GM21717 (cell line): ENCODE data around the gene PRR30.
"Not testable (repeated sequence)": the region's sequence is repeated elsewhere in the genome, so short reads cannot be mapped to it uniquely, and the experiment has no call there.

Experiments used
- ATAC-seq: cut with Tn5 transposase; IDR thresholded peaks from one replicate; pipeline ENCODE4 v1.9.1; 2021; ENCODE audit warnings: mild to moderate bottlenecking, moderate library complexity; ENCODE audit not compliant: unreplicated experiment

PRR30 gene

GRCh38 chr2:27139310-27139709 is at the start of gene PRR30:
PRR30 (minus strand) TSS chr2:27139410; CDS start chr2:27138329, 1,081 bp downstream.
- ATAC-seq, result no peak

- no peak for ATAC-seq
Observed at GRCh38 chr2:27186613-27187345, 47.6 kb upstream of the PRR30 start.

- no peak for ATAC-seq
Observed at GRCh38 chr2:27185331-27186026, 46.3 kb upstream of the PRR30 start.

GRCh38 chr2:27184115-27184514 is 44.9 kb upstream of the PRR30 start:
- no peak for ATAC-seq

- no peak for ATAC-seq
Observed at GRCh38 chr2:27182346-27182745, 43.1 kb upstream of the PRR30 start.

- ATAC-seq, result no peak
Observed at GRCh38 chr2:27179344-27180000, 40.3 kb upstream of the PRR30 start.

GRCh38 chr2:27178469-27178868 is 39.3 kb upstream of the PRR30 start:
- ATAC-seq, result no peak

- no peak for ATAC-seq
Observed at GRCh38 chr2:27177441-27178351, 38.5 kb upstream of the PRR30 start.

GRCh38 chr2:27175781-27176180 is 36.6 kb upstream of the PRR30 start:
- ATAC-seq, result not testable (repeated sequence)

- no peak for ATAC-seq
Observed at GRCh38 chr2:27175330-27175729, 36.1 kb upstream of the PRR30 start.

GRCh38 chr2:27174638-27175037 is 35.4 kb upstream of the PRR30 start:
- ATAC-seq, result no peak

- ATAC-seq, result no peak
Observed at GRCh38 chr2:27171351-27171848, 32.2 kb upstream of the PRR30 start.

- ATAC-seq, result no peak
Observed at GRCh38 chr2:27170581-27171337, 31.5 kb upstream of the PRR30 start.

GRCh38 chr2:27164960-27165763 is 26.0 kb upstream of the PRR30 start:
- ATAC-seq, result no peak

- no peak for ATAC-seq
Observed at GRCh38 chr2:27162151-27163121, 23.2 kb upstream of the PRR30 start.

- no peak for ATAC-seq
Observed at GRCh38 chr2:27160191-27160590, 21.0 kb upstream of the PRR30 start.

GRCh38 chr2:27159271-27159670 is 20.1 kb upstream of the PRR30 start:
- ATAC-seq, result no peak

GRCh38 chr2:27158468-27158867 is 19.3 kb upstream of the PRR30 start:
- no peak for ATAC-seq
